Measurements from ENCODE around the gene MED4.

Gene MED4

DNA sequence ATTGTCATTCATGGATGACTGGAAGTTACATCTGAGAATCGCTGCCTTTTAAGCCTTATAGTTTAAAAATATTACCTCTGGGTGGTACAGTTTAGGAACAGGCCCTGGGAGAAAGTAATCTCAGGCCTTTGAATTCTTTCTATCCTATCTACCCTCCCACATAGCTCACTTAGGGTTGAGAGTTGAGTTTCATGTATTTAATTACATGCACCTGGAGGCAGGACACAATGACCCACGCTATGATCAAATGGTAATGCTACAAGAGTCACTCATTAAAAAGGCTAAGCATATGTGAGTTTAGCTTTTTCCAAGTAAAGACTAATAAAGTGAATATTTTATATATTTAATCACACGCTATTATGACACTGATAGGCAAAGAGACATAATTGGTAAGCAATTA is 25.3 kb upstream of the MED4 start:
- no peak for DNase-seq
- intact Hi-C loops (cut with DNase I; ENCODE audit: low total_unique reads), result loop anchor here (10.0 kb wide), 1 partner anchor 465 kb away; no protein-coding TSS in a partner anchor
- Histone ChIP-seq H3K36me3 (no peaks in the 10 kb centered on the region), H3K27me3 (no peaks in the 10 kb centered on the region), H3K27ac (no peak overlapping the region), H3K9me3 (no peaks in the 10 kb centered on the region), H3K4me1 (peaks cover 0 to 18% (median 6%) of the 10 kb centered on the region in 4 donors), H3K4me3 (no peak overlapping the region)
- TF ChIP-seq CTCF (IDR thresholded peaks at IDR 0.05), result no peak

DNA sequence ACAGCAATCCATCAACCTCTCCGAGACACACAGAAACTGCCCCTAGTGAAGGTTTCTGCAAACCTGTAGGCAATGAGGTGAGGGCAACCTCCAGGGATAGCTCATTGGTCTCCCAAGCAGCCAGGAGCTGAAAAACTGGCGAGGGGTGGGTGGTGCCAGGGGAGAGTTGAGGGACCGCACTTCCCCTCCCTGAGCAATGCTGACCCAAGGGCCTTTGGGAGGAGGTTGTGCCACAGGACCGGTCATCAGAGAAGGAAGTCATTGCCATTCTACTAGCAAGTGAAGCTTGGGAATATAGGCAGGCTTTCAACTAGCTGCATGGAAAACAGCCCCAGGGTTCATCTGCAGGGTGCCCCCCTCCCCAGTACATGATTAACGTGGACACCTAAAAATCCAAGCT is 23.1 kb upstream of the MED4 start:
- DNase-seq, result no peak
- H3K27me3 ChIP-seq, result no peaks in the 10 kb centered on the region
- H3K4me3 ChIP-seq, result no peak overlapping the region
- no peak overlapping the region for H3K27ac ChIP-seq
- intact Hi-C loops (cut with DNase I; ENCODE audit: low total_unique reads), result no loop called here
- H3K9me3 ChIP-seq, result no peaks in the 10 kb centered on the region
- no peaks in the 10 kb centered on the region for H3K36me3 ChIP-seq
- no peak for TF ChIP-seq CTCF (IDR thresholded peaks at IDR 0.05)
- H3K4me1 ChIP-seq, result peaks cover 0 to 8% (median 2%) of the 10 kb centered on the region in 4 donors

DNA sequence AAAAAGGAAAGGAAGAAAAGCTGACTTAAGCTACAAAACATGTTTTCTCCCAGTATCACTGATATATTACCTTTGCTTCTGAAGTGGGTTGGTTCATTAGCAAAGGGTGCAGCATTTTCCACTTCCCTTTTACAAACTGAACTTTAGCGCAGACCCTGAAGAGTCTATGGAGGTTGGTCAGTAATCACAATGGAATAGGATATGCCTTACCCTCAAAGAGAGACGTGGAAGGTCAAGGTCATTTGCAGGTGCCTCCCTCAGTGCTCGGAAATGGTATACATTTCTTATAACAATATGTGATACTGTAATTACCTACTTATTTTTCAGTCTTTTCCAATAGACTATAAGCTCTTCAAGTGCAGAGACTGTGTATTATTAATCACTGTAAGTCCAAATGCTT is 21.9 kb upstream of the MED4 start:
- Histone ChIP-seq H3K4me3 (no peak overlapping the region), H3K27ac (no peak overlapping the region), H3K36me3 (no peaks in the 10 kb centered on the region), H3K9me3 (no peaks in the 10 kb centered on the region), H3K4me1 (peaks cover 0 to 7% (median 3%) of the 10 kb centered on the region in 4 donors), H3K27me3 (no peaks in the 10 kb centered on the region)
- DNase-seq, result no peak
- TF ChIP-seq CTCF (IDR thresholded peaks at IDR 0.05), result no peak
- intact Hi-C loops (cut with DNase I; ENCODE audit: low total_unique reads), result no loop called here

- TF ChIP-seq CTCF (IDR thresholded peaks at IDR 0.05), result no peak
- no peak for DNase-seq
- no peak overlapping the region for H3K4me3 ChIP-seq
- no peaks in the 10 kb centered on the region for H3K36me3 ChIP-seq
- H3K9me3 ChIP-seq, result no peaks in the 10 kb centered on the region
- H3K27ac ChIP-seq, result no peak overlapping the region
- H3K27me3 ChIP-seq, result no peaks in the 10 kb centered on the region
- H3K4me1 ChIP-seq, result peaks cover 0 to 18% (median 12%) of the 10 kb centered on the region in 4 donors
- intact Hi-C loops (cut with DNase I; ENCODE audit: low total_unique reads), result loop anchor here (2.0 kb wide), 1 partner anchor 61 kb away; no protein-coding TSS in a partner anchor
Observed at GRCh38 chr13:48113756-48114130, 18.8 kb upstream of the MED4 start.

DNA sequence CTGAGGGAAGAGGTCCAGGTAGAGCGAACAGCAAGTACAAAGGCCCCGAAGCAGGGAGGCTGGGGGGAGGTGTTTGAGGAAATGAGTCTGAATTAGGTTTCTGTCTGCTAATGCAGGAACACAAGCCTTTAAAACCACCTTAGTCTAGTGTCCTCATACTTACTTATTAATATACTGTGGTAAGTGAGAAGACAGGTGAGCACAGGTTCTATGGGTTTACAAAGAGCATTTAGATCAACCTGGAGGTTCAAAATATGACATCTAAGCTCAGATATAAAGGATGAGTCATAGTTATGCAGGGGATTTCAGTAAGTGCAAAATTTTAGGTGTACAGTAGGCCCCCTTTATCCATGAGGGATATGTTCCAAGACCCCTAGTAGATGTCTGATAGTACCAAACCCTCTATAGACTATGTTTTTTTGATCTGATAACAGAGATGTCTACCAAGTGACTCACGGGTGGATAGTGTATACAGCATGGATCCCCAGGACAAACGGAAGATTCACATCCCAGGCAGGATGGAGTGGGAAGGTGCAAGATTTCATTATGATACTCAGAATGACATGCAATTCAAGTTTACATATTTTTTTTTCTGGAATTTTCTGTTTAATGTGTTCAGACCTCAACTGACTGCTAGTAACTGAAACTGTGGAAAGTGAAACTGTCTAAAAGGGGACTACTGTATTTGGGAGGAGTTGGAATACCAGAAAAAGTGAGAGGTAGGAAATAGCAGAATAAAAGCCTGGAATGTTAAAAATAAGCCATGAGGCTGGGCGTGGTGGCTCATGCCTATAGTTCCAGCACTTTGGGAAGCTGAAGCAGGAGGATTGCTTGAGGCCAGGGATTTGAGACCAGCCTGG is 18.2 kb upstream of the MED4 start:
- Histone ChIP-seq H3K4me3 (no peak overlapping the region), H3K4me1 (peaks cover 0 to 18% (median 12%) of the 10 kb centered on the region in 4 donors), H3K9me3 (no peaks in the 10 kb centered on the region), H3K27me3 (no peaks in the 10 kb centered on the region), H3K27ac (no peak overlapping the region), H3K36me3 (no peaks in the 10 kb centered on the region)
- intact Hi-C loops (cut with DNase I; ENCODE audit: low total_unique reads), result loop anchor here (2.0 kb wide), 1 partner anchor 62 kb away; no protein-coding TSS in a partner anchor
- no peak for TF ChIP-seq CTCF (IDR thresholded peaks at IDR 0.05)
- DNase-seq, result no peak

Data from tibial artery (tissue), 4 donors.